Neural progenitor cell (in vitro differentiated cells): ENCODE data around the gene NSUN3. TPM values are rescaled to one million over a fixed set of nuclear protein-coding genes. Genes with fewer than 3 reads are reported as not detected.

Source experiments
- DNase-seq: peaks from one replicate; pipeline ENCODE4 v3.0.0-alpha.2; 2016; ENCODE audit warnings: low spot score
- H2AFZ ChIP-seq: fragments of 200-600 bp; sonication (generic); replicated peaks from 2 replicates; pipeline ENCODE4 v1.6.1; 2016; ENCODE audit warnings: antibody characterized with exemption
- H3F3A ChIP-seq: fragments of 200-600 bp; sonication (generic); 2 replicates; pipeline ENCODE4 v1.6.1; 2016; ENCODE audit warnings: antibody characterized with exemption, low read depth
- H3K27ac ChIP-seq: fragments of 200-600 bp; sonication (generic); 2 replicates; pipeline ENCODE4 v1.5.1; 2016; ENCODE audit warnings: mild to moderate bottlenecking
- H3K27me3 ChIP-seq: fragments of 200-600 bp; sonication (generic); 2 replicates; pipeline ENCODE4 v1.6.1; 2016; ENCODE audit warnings: mild to moderate bottlenecking, moderate library complexity
- H3K36me3 ChIP-seq: fragments of 200-600 bp; sonication (generic); 2 replicates; pipeline ENCODE4 v1.5.1; 2016
- H3K4me1 ChIP-seq: fragments of 200-600 bp; sonication (generic); 2 replicates; pipeline ENCODE4 v1.6.1; 2016; ENCODE audit warnings: mixed run types
- H3K4me2 ChIP-seq: fragments of 200-600 bp; sonication (generic); 2 replicates; pipeline ENCODE4 v1.6.1; 2016
- H3K4me3 ChIP-seq: fragments of 200-600 bp; sonication (generic); 2 replicates; pipeline ENCODE4 v1.5.1; 2016
- H3K79me2 ChIP-seq: fragments of 200-600 bp; sonication (generic); 2 replicates; pipeline ENCODE4 v1.6.1; 2016; ENCODE audit warnings: low read depth
- H3K9ac ChIP-seq: fragments of 200-600 bp; sonication (generic); 2 replicates; pipeline ENCODE4 v1.6.1; 2016
- H3K9me3 ChIP-seq: fragments of 200-600 bp; sonication (generic); 2 replicates; pipeline ENCODE4 v1.5.1; 2016; ENCODE audit warnings: low read depth
- H4K20me1 ChIP-seq: fragments of 200-600 bp; sonication (generic); 2 replicates; pipeline ENCODE4 v1.6.1; 2016; ENCODE audit warnings: low read depth
- H3K27ac Mint-ChIP-seq: 3 replicates; pipeline ENCODE4 v1.8.0; 2021; ENCODE audit warnings: mixed read lengths
- H3K27me3 Mint-ChIP-seq: 2 replicates; pipeline ENCODE4 v1.8.0; 2022; ENCODE audit warnings: low read depth, mild to moderate bottlenecking, inconsistent platforms, moderate library complexity, mixed read lengths; ENCODE audit not compliant: insufficient read depth
- H3K36me3 Mint-ChIP-seq: 3 replicates; pipeline ENCODE4 v1.8.0; 2021; ENCODE audit warnings: mixed read lengths
- H3K4me1 Mint-ChIP-seq: 3 replicates; pipeline ENCODE4 v1.8.0; 2021; ENCODE audit warnings: mixed read lengths
- H3K4me3 Mint-ChIP-seq: 3 replicates; pipeline ENCODE4 v1.8.0; 2021; ENCODE audit warnings: mild to moderate bottlenecking, moderate library complexity, mixed read lengths
- H3K9me3 Mint-ChIP-seq: 3 replicates; pipeline ENCODE4 v1.8.0; 2020; ENCODE audit warnings: mixed read lengths
- CTCF ChIP-seq: fragments of 200-600 bp; sonication (generic); IDR thresholded peaks from 2 replicates; pipeline ENCODE4 v1.5.1; 2017; ENCODE audit warnings: antibody characterized with exemption, mild to moderate bottlenecking
- EZH2 ChIP-seq: fragments of 200-600 bp; sonication (generic); IDR thresholded peaks from 2 replicates; pipeline ENCODE4 v1.6.1; 2017; ENCODE audit warnings: antibody characterized with exemption, mild to moderate bottlenecking, moderate library complexity
- EZH2phosphoT487 ChIP-seq: fragments of 200-600 bp; sonication (generic); IDR thresholded peaks from 2 replicates; pipeline ENCODE4 v1.6.1; 2017; ENCODE audit warnings: antibody characterized with exemption
- total RNA-seq: library from RNA; depleted of rRNA; stranded (reverse); fragments of >200 nt; gene quantifications from 2 replicates; pipeline ENCODE4 v1.2.3, GENCODE V29; 2015; ENCODE audit warnings: low replicate concordance

Gene NSUN3
- 13.4 and 22.3 TPM in 2 replicates for total RNA-seq

DNA sequence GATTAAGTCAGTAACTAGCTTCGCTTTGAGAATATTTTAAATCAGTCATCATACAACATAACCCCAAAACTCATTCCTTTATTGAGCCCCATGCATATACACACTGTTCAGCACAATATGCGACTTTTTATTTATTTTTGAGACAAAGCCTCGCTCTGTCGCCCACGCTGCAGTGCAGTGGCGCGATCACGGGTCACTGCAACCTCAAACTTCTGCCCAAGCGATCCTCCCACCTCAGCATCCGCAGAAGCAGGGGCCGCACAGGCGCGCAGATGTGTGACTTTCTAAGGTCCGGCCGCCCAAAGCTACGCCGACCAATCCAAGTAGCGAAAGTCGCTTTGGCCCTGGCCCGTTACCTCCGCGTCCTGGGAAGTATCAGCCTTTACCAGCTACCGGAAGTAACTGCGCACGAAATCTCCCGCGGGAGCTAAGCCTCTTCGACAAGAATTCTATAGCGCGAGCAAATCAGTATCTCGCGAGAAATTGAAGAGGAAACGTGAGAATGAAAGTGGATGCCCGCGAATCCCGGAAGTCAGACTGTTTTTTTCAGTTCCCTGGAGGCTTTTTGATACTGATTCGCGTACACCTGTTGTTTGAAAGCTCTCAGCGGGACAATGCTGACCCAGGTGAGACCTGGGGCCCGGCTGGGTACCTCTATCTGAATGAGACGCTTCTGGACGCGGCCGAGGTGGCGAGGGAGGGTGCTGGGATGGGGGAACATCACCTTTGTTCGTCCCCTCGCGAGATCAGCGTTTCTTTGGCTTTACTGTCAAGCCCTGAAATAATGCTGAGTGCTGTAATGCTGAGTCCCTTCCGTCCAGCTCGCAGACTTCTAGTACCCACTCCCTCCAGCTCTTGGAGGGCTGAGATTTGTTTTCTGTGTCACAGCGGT lies at the start of gene NSUN3, which contains the start of gene DHFR2:
NSUN3 (plus strand) TSS at position 549 of the 892 bp plus-strand sequence; CDS start at position 615, 66 bp downstream.
DHFR2 (minus strand) TSS at position 404 of the 892 bp plus-strand sequence. CDS start 1,405 bp downstream, outside the sequence.
- Histone ChIP-seq H3K36me3 (no peaks in the 10 kb centered on the region), H3K27me3 (no peaks in the 10 kb centered on the region), H3F3A (peaks cover 13% of the 10 kb centered on the region), H3K9me3 (no peaks in the 10 kb centered on the region), H3K9ac (peak within 1 kb of the TSS; percentile 95), H3K27ac (peak within 1 kb of the TSS; percentile 96), H3K79me2 (peaks cover 22% of the 10 kb centered on the region), H3K4me1 (peaks cover 14% of the 10 kb centered on the region), H4K20me1 (no peaks in the 10 kb centered on the region), H3K4me3 (peak within 1 kb of the TSS; percentile 74), H3K4me2 (peak within 1 kb of the TSS; percentile 98), H2AFZ (peak within 1 kb of the TSS; percentile 94)
- H3K27me3 Mint-ChIP-seq: peaks cover 4% of the 10 kb centered on the region
- DNase-seq: peak; percentile 97
- H3K36me3 Mint-ChIP-seq: peaks cover 12% of the 10 kb centered on the region
- no peaks in the 10 kb centered on the region for H3K9me3 Mint-ChIP-seq
- H3K4me3 Mint-ChIP-seq: peak within 1 kb of the TSS; percentile 99
- peaks cover 29% of the 10 kb centered on the region for H3K4me1 Mint-ChIP-seq
- H3K27ac Mint-ChIP-seq: peak within 1 kb of the TSS; percentile 100
- TF ChIP-seq CTCF (no peak), EZH2 (no peak), EZH2phosphoT487 (no peak)

DNA sequence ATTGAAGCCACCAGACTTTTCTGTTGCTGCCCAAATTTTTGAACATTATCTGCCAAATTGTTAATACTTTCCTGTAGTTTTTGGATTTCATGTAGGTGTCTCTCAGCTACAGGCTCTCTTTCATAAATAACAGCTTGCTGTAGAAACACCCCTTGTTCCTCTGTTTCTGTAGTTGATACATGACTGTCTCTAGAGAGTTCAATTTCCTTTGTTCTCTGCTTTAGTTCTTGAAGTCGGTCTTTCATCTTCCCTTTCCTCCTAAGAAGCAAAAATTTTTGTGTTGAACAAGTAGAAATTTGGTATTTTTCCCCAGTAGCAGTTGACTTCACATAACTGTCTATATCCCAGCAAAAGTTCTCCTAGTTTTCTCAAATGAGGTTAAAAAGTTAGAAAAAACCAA lies 47.8 kb upstream of the NSUN3 start:
- no peaks in the 10 kb centered on the region for H3K4me1 Mint-ChIP-seq
- no peaks in the 10 kb centered on the region for H4K20me1 ChIP-seq
- H3K27ac ChIP-seq: no peak overlapping the region
- H3K4me2 ChIP-seq: no peak overlapping the region
- DNase-seq: no peak
- H3K27me3 ChIP-seq: no peaks in the 10 kb centered on the region
- no peak overlapping the region for H3K4me3 ChIP-seq
- H3K27ac Mint-ChIP-seq: no peak overlapping the region
- H3K79me2 ChIP-seq: no peaks in the 10 kb centered on the region
- peaks cover 9% of the 10 kb centered on the region for H3K36me3 Mint-ChIP-seq
- no peaks in the 10 kb centered on the region for H3K9me3 ChIP-seq
- H3K9ac ChIP-seq: no peak overlapping the region
- no peak overlapping the region for H3K4me3 Mint-ChIP-seq
- no peaks in the 10 kb centered on the region for H3K4me1 ChIP-seq
- H3K27me3 Mint-ChIP-seq: no peaks in the 10 kb centered on the region
- H3K36me3 ChIP-seq: no peaks in the 10 kb centered on the region
- H3F3A ChIP-seq: no peaks in the 10 kb centered on the region
- no peak overlapping the region for H2AFZ ChIP-seq
- TF ChIP-seq CTCF: no peak
- no peak for TF ChIP-seq EZH2
- no peaks in the 10 kb centered on the region for H3K9me3 Mint-ChIP-seq

DNA sequence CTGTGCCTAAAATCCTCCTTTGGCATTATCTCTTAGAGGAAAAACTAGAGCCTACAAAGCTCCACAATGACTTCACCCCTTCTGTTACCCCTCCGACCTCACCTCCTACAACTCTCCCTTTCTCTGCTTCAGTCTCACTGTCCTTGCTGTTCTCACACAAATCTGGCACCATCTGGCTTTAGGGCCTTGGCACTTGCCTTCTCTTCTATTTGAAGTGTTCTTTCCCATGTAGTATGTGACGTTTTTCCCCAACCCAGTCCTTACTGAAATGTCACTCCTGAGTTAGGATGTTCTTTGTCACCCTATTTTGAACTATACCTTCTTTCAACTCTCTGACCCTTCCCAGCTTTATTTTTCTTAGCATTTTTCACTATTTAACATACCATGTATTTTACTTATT lies 43.2 kb upstream of the NSUN3 start:
- Histone ChIP-seq H3K9ac (no peak overlapping the region), H3K79me2 (no peaks in the 10 kb centered on the region), H3K27me3 (no peaks in the 10 kb centered on the region), H4K20me1 (no peaks in the 10 kb centered on the region), H2AFZ (no peak overlapping the region), H3K4me3 (no peak overlapping the region), H3K4me2 (no peak overlapping the region), H3K36me3 (no peaks in the 10 kb centered on the region), H3K9me3 (no peaks in the 10 kb centered on the region), H3K27ac (no peak overlapping the region), H3K4me1 (no peaks in the 10 kb centered on the region), H3F3A (peaks cover 3% of the 10 kb centered on the region)
- Mint-ChIP-seq H3K36me3 (peaks cover 8% of the 10 kb centered on the region), H3K9me3 (no peaks in the 10 kb centered on the region), H3K27ac (no peak overlapping the region), H3K4me3 (no peak overlapping the region), H3K27me3 (no peaks in the 10 kb centered on the region), H3K4me1 (no peaks in the 10 kb centered on the region)
- DNase-seq: no peak
- TF ChIP-seq CTCF: no peak
- TF ChIP-seq EZH2phosphoT487: no peak
- TF ChIP-seq EZH2: no peak
